Measurements from ENCODE around the gene TTLL7.

DNA sequence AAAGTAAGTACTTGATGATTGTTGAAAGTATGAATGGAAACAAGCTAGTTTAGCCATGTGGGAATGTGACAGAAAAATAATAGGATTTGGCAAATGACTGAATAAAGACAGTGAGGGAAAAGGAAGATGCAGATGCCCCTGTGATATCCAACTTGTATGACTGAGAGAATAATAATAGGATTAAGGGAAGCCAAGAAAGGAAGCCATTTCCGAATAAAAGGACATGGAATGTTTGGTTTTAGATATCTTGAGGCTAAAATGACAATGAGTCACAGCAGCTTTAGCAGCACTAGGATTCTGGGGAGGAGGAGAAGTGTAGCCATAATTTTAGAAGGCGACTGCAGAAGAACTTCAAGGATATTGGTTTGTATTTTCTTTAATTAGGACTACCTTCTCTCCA, 109.2 kb downstream of the TTLL7 start:
- TF ChIP-seq, protein P1, sequence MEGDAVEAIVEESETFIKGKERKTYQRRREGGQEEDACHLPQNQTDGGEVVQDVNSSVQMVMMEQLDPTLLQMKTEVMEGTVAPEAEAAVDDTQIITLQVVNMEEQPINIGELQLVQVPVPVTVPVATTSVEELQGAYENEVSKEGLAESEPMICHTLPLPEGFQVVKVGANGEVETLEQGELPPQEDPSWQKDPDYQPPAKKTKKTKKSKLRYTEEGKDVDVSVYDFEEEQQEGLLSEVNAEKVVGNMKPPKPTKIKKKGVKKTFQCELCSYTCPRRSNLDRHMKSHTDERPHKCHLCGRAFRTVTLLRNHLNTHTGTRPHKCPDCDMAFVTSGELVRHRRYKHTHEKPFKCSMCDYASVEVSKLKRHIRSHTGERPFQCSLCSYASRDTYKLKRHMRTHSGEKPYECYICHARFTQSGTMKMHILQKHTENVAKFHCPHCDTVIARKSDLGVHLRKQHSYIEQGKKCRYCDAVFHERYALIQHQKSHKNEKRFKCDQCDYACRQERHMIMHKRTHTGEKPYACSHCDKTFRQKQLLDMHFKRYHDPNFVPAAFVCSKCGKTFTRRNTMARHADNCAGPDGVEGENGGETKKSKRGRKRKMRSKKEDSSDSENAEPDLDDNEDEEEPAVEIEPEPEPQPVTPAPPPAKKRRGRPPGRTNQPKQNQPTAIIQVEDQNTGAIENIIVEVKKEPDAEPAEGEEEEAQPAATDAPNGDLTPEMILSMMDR (IDR thresholded peaks at IDR 0.05; ENCODE audit: low read length): no peak
- TF ChIP-seq EZH2 (IDR thresholded peaks at IDR 0.05; ENCODE audit: borderline replicate concordance, low read length): no peak
